K562 (cell line): ENCODE measurements around the gene BSPRY. TPM values are rescaled to one million over a fixed set of nuclear protein-coding genes. Genes with fewer than 3 reads are reported as not detected.

Experiments used
- BCL6 ChIP-seq: fragments of 250-450 bp; sonication (Bioruptor Pico); IDR thresholded peaks from 2 replicates; pipeline ENCODE4 v1.4.0; 2020
- CBFB ChIP-seq: sonication (generic); formaldehyde crosslinking; IDR thresholded peaks from 2 replicates; pipeline ENCODE4 v1.4.0; 2020; ENCODE audit warnings: mild to moderate bottlenecking, missing genetic modification reagents
- DDX20 ChIP-seq: fragments of 450-650 bp; IDR thresholded peaks from 2 replicates; pipeline ENCODE4 v1.6.1; 2016; ENCODE audit warnings: missing genetic modification characterization, low read depth, mild to moderate bottlenecking, missing compliant biosample characterization, moderate library complexity
- ETV1 ChIP-seq: fragments of 450-650 bp; conservative IDR thresholded peaks from 2 replicates; pipeline ENCODE4 v1.6.1; 2016; ENCODE audit warnings: missing genetic modification characterization, control low read depth, low read depth, missing compliant biosample characterization
- HINFP ChIP-seq: fragments of 450-650 bp; conservative IDR thresholded peaks from 2 replicates; pipeline ENCODE4 v1.6.1; 2016; ENCODE audit warnings: missing genetic modification characterization, low read depth, mild to moderate bottlenecking, control low read depth, missing compliant biosample characterization
- IFI16 ChIP-seq: fragments of 250-450 bp; sonication (Bioruptor Pico); IDR thresholded peaks from 2 replicates; pipeline ENCODE4 v2.1.2; 2022; ENCODE audit warnings: mild to moderate bottlenecking, inconsistent platforms
- MTF1 ChIP-seq: fragments of 250-450 bp; sonication (Bioruptor Pico); IDR thresholded peaks from 2 replicates; pipeline ENCODE4 v1.9.0; 2021; ENCODE audit warnings: moderate library complexity, mild to moderate bottlenecking, inconsistent platforms, borderline replicate concordance
- NUFIP1 ChIP-seq: fragments of 450-650 bp; IDR thresholded peaks from 2 replicates; pipeline ENCODE4 v1.6.1; 2018; ENCODE audit not compliant: partially characterized antibody
- RB1 ChIP-seq: fragments of 450-650 bp; IDR thresholded peaks from 2 replicates; pipeline ENCODE4 v1.6.1; 2017; ENCODE audit warnings: low read depth, mild to moderate bottlenecking
- SNRNP70 ChIP-seq: fragments of 200-400 bp; formaldehyde crosslinking; optimal IDR thresholded peaks from 2 replicates; pipeline ENCODE3; 2017; ENCODE audit warnings: low read depth, low read length
- TBP ChIP-seq: optimal IDR thresholded peaks from 2 replicates; pipeline ENCODE3; 2011; ENCODE audit warnings: low read depth, low read length, improper control_type of control experiment
- ZBTB49 ChIP-seq: sonication (generic); formaldehyde crosslinking; IDR thresholded peaks from 2 replicates; pipeline ENCODE4 v1.8.0; 2022; ENCODE audit warnings: missing genetic modification reagents, mild to moderate bottlenecking, borderline replicate concordance
- ZBTB9 ChIP-seq: fragments of 450-650 bp; formaldehyde crosslinking; IDR thresholded peaks from 2 replicates; pipeline ENCODE4 v1.4.0; 2020; ENCODE audit warnings: mild to moderate bottlenecking, moderate library complexity
- ZNF212 ChIP-seq: fragments of 450-650 bp; formaldehyde crosslinking; IDR thresholded peaks from 2 replicates; pipeline ENCODE4 v1.4.0; 2020; ENCODE audit warnings: mild to moderate bottlenecking
- ZNF224 ChIP-seq: sonication (generic); formaldehyde crosslinking; IDR thresholded peaks from 2 replicates; pipeline ENCODE4 v1.8.0; 2022; ENCODE audit warnings: mild to moderate bottlenecking, missing genetic modification reagents
- ZNF24 ChIP-seq: fragments of 450-650 bp; IDR thresholded peaks from 2 replicates; pipeline ENCODE4 v1.6.1; 2016
- ZNF253 ChIP-seq: fragments of 250-450 bp; sonication (Bioruptor Pico); conservative IDR thresholded peaks from 2 replicates; pipeline ENCODE4 v1.6.1; 2021; ENCODE audit warnings: mild to moderate bottlenecking
- ZNF347 ChIP-seq: fragments of 450-650 bp; formaldehyde crosslinking; IDR thresholded peaks from 2 replicates; pipeline ENCODE4 v1.4.0; 2020; ENCODE audit warnings: low read depth, mild to moderate bottlenecking, moderate library complexity
- ZNF395 ChIP-seq: fragments of 200-800 bp; sonication (Bioruptor generic); IDR thresholded peaks from 2 replicates; pipeline ENCODE4 v1.6.1; 2017; ENCODE audit warnings: missing genetic modification characterization, missing compliant biosample characterization
- polyA plus RNA-seq, 8 experiments: library from polyadenylated mRNA; depleted of rRNA in 4 of 8; stranded (reverse) in 5 of 8; unstranded in 3 of 8; fragments of >200 nt; fragmentation: Nextera tagmentation in 2 of 8; fragmentation: Illumina TruSeq in 1 of 8; extraction: Ambion mirVana in 2 of 8; extraction: Trizol in 1 of 8; gene quantifications; 2 replicates each; pipeline versions ENCODE4 v1.2.1 to v1.2.3, GENCODE V29; 2011 to 2014; ENCODE audit warnings: inconsistent platforms in 1 of 8, missing spikeins in 1 of 8
- total RNA-seq, 7 experiments: library from RNA; depleted of rRNA in 6 of 7; stranded (reverse); fragments of >200 nt in 6 of 7; fragmentation: Illumina TruSeq in 2 of 7; extraction: Trizol in 2 of 7; gene quantifications; 2 replicates each; pipeline versions ENCODE4 v1.2.1 to v1.2.3, GENCODE V29; 2011 to 2021; ENCODE audit warnings: low replicate concordance in 1 of 7

BSPRY gene
- total and polyA plus RNA-seq, 9 of the 15 experiments (the other 6 are each of a cell fraction or from before 2014, with no cell fraction given): 0.07 to 0.67 (median 0.18) TPM

GRCh38 chr9:113401027-113401792 is 51.9 kb downstream of the BSPRY start, which contains the start of gene ALAD (continued):
- TF ChIP-seq ZBTB49 (no peak; the same call in 1 of the 2 replicates), MTF1 (CRISPR knock-in tag) (no peak), ZNF395 (CRISPR knock-in tag) (no peak), ZNF24 (no peak), RB1 (peak; percentile 91; the same call in 1 of the 2 replicates), IFI16 (no peak), ZNF212 (no peak), DDX20 (tag) (no peak), NUFIP1 (no peak), ZNF253 (CRISPR knock-in tag) (no peak), ZNF224 (CRISPR knock-in tag) (no peak), ZBTB9 (CRISPR knock-in tag) (no peak), SNRNP70 (no peak), ETV1 (tag) (peak; percentile 89), CBFB (CRISPR knock-in tag) (no peak), TBP (peak; percentile 71), BCL6 (CRISPR knock-in tag) (no peak), ZNF347 (no peak), HINFP (tag) (peak; percentile 99)
